NCI-H128 (cell line): ENCODE data around the gene TXNIP.
A peak's percentile ranks its signal among the peaks of the same experiment; 100 is the strongest.
"Not testable (repeated sequence)": the region's sequence is repeated elsewhere in the genome, so short reads cannot be mapped to it uniquely, and the experiment has no call there.

Experiments used
- DNase-seq: peaks from one replicate; lab custom pipeline; 2025; ENCODE audit not compliant: unreplicated experiment; lab: John Stamatoyannopoulos, UW

The TXNIP gene

GRCh38 chr1:145996433-145997015, at the start of gene TXNIP:
TXNIP (minus strand) TSS chr1:145996579; CDS start chr1:145996266, 313 bp downstream.
- peak; percentile 99 for DNase-seq

- no peak for DNase-seq
Observed at GRCh38 chr1:146039844-146040194, 43.4 kb upstream of the TXNIP start.

GRCh38 chr1:146036965-146037646, 40.7 kb upstream of the TXNIP start:
- DNase-seq = peak; percentile 82

- DNase-seq = no peak
Observed at GRCh38 chr1:146036241-146036964, 40.0 kb upstream of the TXNIP start.

- DNase-seq = no peak
Observed at GRCh38 chr1:146035048-146035423, 38.7 kb upstream of the TXNIP start.

GRCh38 chr1:146032631-146033219, 36.3 kb upstream of the TXNIP start:
- DNase-seq = no peak

GRCh38 chr1:146031476-146031875, 35.1 kb upstream of the TXNIP start:
- DNase-seq = no peak

- DNase-seq = no peak
Observed at GRCh38 chr1:146029117-146029516, 32.7 kb upstream of the TXNIP start.

- not testable (repeated sequence) for DNase-seq
Observed at GRCh38 chr1:146026650-146027049, 30.3 kb upstream of the TXNIP start.

GRCh38 chr1:146025787-146026495, 29.6 kb upstream of the TXNIP start:
- DNase-seq = not testable (repeated sequence)

GRCh38 chr1:146022403-146023127, 26.2 kb upstream of the TXNIP start:
- DNase-seq = no peak

GRCh38 chr1:146021622-146022402, 25.4 kb upstream of the TXNIP start, which contains the start of gene HJV:
HJV (minus strand) TSS chr1:146021735; CDS start chr1:146020231, 1,504 bp downstream.
- no peak for DNase-seq

- no peak for DNase-seq
Observed at GRCh38 chr1:146021050-146021445, 24.7 kb upstream of the TXNIP start.

GRCh38 chr1:146020058-146021049, 24.0 kb upstream of the TXNIP start:
- no peak for DNase-seq

- DNase-seq = no peak
Observed at GRCh38 chr1:146019231-146020057, 23.1 kb upstream of the TXNIP start.

- DNase-seq = no peak
Observed at GRCh38 chr1:146016891-146017290, 20.5 kb upstream of the TXNIP start.

- no peak for DNase-seq
Observed at GRCh38 chr1:146013559-146013922, 17.2 kb upstream of the TXNIP start.
